Chondrocyte (in vitro differentiated cells): ENCODE measurements around the gene WBP11. TPM values are rescaled to one million over a fixed set of nuclear protein-coding genes. Genes with fewer than 3 reads are reported as not detected.
"Not testable (repeated sequence)": the region's sequence is repeated elsewhere in the genome, so short reads cannot be mapped to it uniquely, and the experiment has no call there.

Source experiments
- DNase-seq: peaks from one replicate; pipeline ENCODE4 v3.0.0; 2021; ENCODE audit warnings: mixed read lengths, low spot score
- H3K27ac Mint-ChIP-seq: one replicate; pipeline ENCODE4 v1.8.0; 2021; ENCODE audit warnings: mild to moderate bottlenecking, moderate library complexity, mixed read lengths; ENCODE audit not compliant: unreplicated experiment
- H3K27me3 Mint-ChIP-seq: 2 replicates; pipeline ENCODE4 v1.8.0; 2021; ENCODE audit warnings: low read depth, mixed read lengths
- H3K36me3 Mint-ChIP-seq: 2 replicates; pipeline ENCODE4 v1.8.0; 2021; ENCODE audit warnings: low read depth, mixed read lengths
- H3K4me1 Mint-ChIP-seq: 2 replicates; pipeline ENCODE4 v1.8.0; 2021; ENCODE audit warnings: low read depth, mild to moderate bottlenecking, mixed read lengths
- H3K4me3 Mint-ChIP-seq: one replicate; pipeline ENCODE4 v1.8.0; 2021; ENCODE audit warnings: mild to moderate bottlenecking, moderate library complexity, mixed read lengths; ENCODE audit not compliant: unreplicated experiment
- H3K9me3 Mint-ChIP-seq: 2 replicates; pipeline ENCODE4 v1.8.0; 2021; ENCODE audit warnings: low read depth, mixed read lengths
- CTCF ChIP-seq: fragments of 200-600 bp; sonication (generic); IDR thresholded peaks from 2 replicates; pipeline ENCODE4 v1.5.0; 2021; ENCODE audit warnings: antibody characterized with exemption, mild to moderate bottlenecking, moderate library complexity
- total RNA-seq: library from RNA; stranded (reverse); gene quantifications from 3 replicates; pipeline ENCODE4 v1.2.1, GENCODE V29; 2021

WBP11 gene
- total RNA-seq, 1 donor from 2014 or later: 46.2 TPM

DNA sequence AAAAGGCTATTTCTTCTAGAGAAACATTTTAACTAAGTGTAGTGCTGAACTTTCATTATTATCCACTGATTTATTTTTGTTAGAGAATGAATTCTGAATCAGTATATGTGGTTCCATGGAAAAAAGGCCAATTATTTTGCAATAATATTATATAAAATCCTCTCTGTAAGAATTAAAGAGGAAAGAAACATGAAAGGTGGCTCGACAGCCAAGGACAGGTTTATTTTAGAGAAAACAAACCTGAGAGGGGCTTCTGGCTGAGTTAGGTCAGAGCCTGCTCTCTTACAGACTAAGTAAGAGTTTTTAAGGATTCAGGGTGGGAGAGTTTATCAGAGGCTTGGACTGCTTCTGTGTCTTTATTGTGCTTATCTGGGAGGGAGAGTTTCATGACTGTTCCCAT lies 60.2 kb downstream of the WBP11 start:
- Mint-ChIP-seq H3K4me3 (no peak overlapping the region), H3K27ac (no peak overlapping the region), H3K36me3 (peaks cover 7% of the 10 kb centered on the region), H3K27me3 (no peaks in the 10 kb centered on the region), H3K4me1 (no peaks in the 10 kb centered on the region), H3K9me3 (peaks cover 10% of the 10 kb centered on the region)
- DNase-seq: no peak
- TF ChIP-seq CTCF: no peak

- H3K27ac Mint-ChIP-seq: no peak overlapping the region
- peaks cover 10% of the 10 kb centered on the region for H3K9me3 Mint-ChIP-seq
- H3K4me1 Mint-ChIP-seq: no peaks in the 10 kb centered on the region
- H3K36me3 Mint-ChIP-seq: peaks cover 7% of the 10 kb centered on the region
- no peak for TF ChIP-seq CTCF
- H3K4me3 Mint-ChIP-seq: no peak overlapping the region
- DNase-seq: no peak
- H3K27me3 Mint-ChIP-seq: no peaks in the 10 kb centered on the region
Measured at GRCh38 chr12:14741942-14742341, 61.3 kb downstream of the WBP11 start.

DNA sequence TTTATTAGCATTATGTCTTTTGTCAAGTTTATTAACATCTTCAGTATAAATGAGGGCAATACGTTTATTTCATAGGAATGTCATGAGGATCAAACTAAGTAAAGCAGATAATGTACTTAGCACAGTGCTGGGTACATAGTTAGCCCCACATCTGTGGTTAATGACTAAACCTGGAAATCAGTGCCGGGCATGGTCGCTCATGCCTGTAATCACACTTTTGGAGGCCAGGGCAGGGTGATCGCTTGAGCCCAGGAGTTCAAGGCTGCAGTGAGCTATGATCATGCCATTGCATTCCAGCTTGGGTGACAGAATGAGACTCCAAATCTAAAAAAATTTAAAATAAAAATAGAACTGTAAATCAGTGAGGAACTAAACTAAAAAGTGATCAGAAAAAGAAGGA lies 62.1 kb downstream of the WBP11 start:
- Mint-ChIP-seq H3K27me3 (no peaks in the 10 kb centered on the region), H3K4me3 (no peak overlapping the region), H3K4me1 (no peaks in the 10 kb centered on the region), H3K9me3 (peaks cover 10% of the 10 kb centered on the region), H3K36me3 (peaks cover 4% of the 10 kb centered on the region), H3K27ac (no peak overlapping the region)
- TF ChIP-seq CTCF: no peak
- no peak for DNase-seq

DNA sequence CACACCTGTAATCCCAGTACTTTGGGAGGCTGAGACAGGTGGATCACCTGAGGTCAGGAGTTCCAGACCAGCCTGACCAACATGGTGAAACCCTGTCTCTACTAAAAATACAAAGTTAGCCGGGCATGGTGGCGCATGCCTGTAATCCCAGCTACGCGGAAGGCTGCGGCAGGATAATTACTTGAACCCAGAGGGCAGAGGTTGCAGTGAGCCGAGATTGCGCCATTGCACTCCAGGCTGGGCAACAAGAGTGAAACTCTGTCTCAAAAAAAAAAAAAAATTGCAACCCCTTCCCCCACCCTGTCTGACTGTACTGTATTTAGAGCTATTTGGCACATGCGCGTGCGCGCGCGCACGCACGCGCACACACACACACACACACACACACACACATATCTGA lies 66.8 kb downstream of the WBP11 start:
- not testable (repeated sequence) for H3K27me3 Mint-ChIP-seq, H3K4me3 Mint-ChIP-seq, H3K36me3 Mint-ChIP-seq, H3K27ac Mint-ChIP-seq, H3K4me1 Mint-ChIP-seq, DNase-seq, H3K9me3 Mint-ChIP-seq

Other genes with a start within 250 kb of the WBP11 start
- 2.4 to 5.5 TPM (median 4.1 TPM) in 3 replicates for gene PLBD1, start 235.6 kb downstream of the WBP11 start, total RNA-seq
- not detected in 3 replicates for gene GUCY2C, start 106.9 kb downstream of the WBP11 start, total RNA-seq
- 0.82 to 1.0 TPM (median 0.92 TPM) in 3 replicates for gene C12orf60, start 192 bp upstream of the WBP11 start, total RNA-seq
- 0.15 to 0.17 TPM in 2 of 3 replicates, not detected in the other for gene SMCO3, start 10.7 kb upstream of the WBP11 start, total RNA-seq
- gene ART4, start 40.0 kb upstream of the WBP11 start, total RNA-seq: 0.17 to 0.37 TPM in 2 of 3 replicates, not detected in the other
- gene MGP, start 82.4 kb upstream of the WBP11 start, total RNA-seq: 158 to 215 TPM (median 213 TPM) in 3 replicates
- 0.73 to 0.87 TPM (median 0.77 TPM) in 3 replicates for gene ERP27, start 135.1 kb upstream of the WBP11 start, total RNA-seq
- gene ARHGDIB, start 158.1 kb upstream of the WBP11 start, total RNA-seq: 5.2 to 9.1 TPM (median 6.1 TPM) in 3 replicates
- not detected in 3 replicates for gene PDE6H, start 169.6 kb upstream of the WBP11 start, total RNA-seq